Activated CD4-positive, alpha-beta T cell treated with anti-CD3 and anti-CD28 coated beads, Interleukin-2, amount 50 U/mL, for 1 hour (primary cell): ENCODE data around the gene FIGNL2.
"Not testable (repeated sequence)": the region's sequence is repeated elsewhere in the genome, so short reads cannot be mapped to it uniquely, and the experiment has no call there.

Experiments used
- DNase-seq: peaks from one replicate; pipeline ENCODE4 v3.0.0-alpha.2; 2020

FIGNL2 gene

GRCh38 chr12:51833448-51834227, 14.9 kb downstream of the FIGNL2 start:
- DNase-seq: no peak

- no peak for DNase-seq
These were observed 16.0 kb downstream of the FIGNL2 start for GRCh38 chr12:51832354-51833107.

GRCh38 chr12:51831817-51832216, 16.7 kb downstream of the FIGNL2 start:
- not testable (repeated sequence) for DNase-seq

- no peak for DNase-seq
These were observed 18.9 kb downstream of the FIGNL2 start for GRCh38 chr12:51829641-51830040.

- no peak for DNase-seq
These were observed 19.5 kb downstream of the FIGNL2 start for GRCh38 chr12:51829011-51829481.

- DNase-seq: no peak
These were observed 20.3 kb downstream of the FIGNL2 start for GRCh38 chr12:51827925-51828818.

- DNase-seq: no peak
These were observed 21.6 kb downstream of the FIGNL2 start for GRCh38 chr12:51826881-51827280.

GRCh38 chr12:51825216-51825615, 23.3 kb downstream of the FIGNL2 start:
- DNase-seq: no peak

GRCh38 chr12:51823875-51824565, 24.5 kb downstream of the FIGNL2 start:
- DNase-seq: peak; percentile 16

- DNase-seq: no peak
These were observed 25.6 kb downstream of the FIGNL2 start for GRCh38 chr12:51822956-51823355.

GRCh38 chr12:51822261-51822616, 26.3 kb downstream of the FIGNL2 start:
- DNase-seq: no peak

- DNase-seq: no peak
These were observed 26.9 kb downstream of the FIGNL2 start for GRCh38 chr12:51821440-51822260.

GRCh38 chr12:51820526-51821439, 27.7 kb downstream of the FIGNL2 start:
- peak; percentile 74 for DNase-seq

- no peak for DNase-seq
These were observed 28.6 kb downstream of the FIGNL2 start for GRCh38 chr12:51819736-51820525.

GRCh38 chr12:51818566-51819300, 29.8 kb downstream of the FIGNL2 start:
- no peak for DNase-seq

GRCh38 chr12:51818086-51818485, 30.4 kb downstream of the FIGNL2 start:
- DNase-seq: no peak

- no peak for DNase-seq
These were observed 31.2 kb downstream of the FIGNL2 start for GRCh38 chr12:51817027-51817953.

GRCh38 chr12:51815571-51815970, 32.9 kb downstream of the FIGNL2 start:
- DNase-seq: no peak
